Endothelial cell (in vitro differentiated cells): Measurements from ENCODE around the gene TEDDM1. TPM values are rescaled to one million over a fixed set of nuclear protein-coding genes. Genes with fewer than 3 reads are reported as not detected.

Source experiments
- DNase-seq: peaks from one replicate; pipeline ENCODE4 v3.0.0; 2021; ENCODE audit warnings: low spot score
- H3K27ac Mint-ChIP-seq: one replicate; pipeline ENCODE4 v1.8.0; 2021; ENCODE audit warnings: mixed read lengths, inconsistent platforms; ENCODE audit not compliant: unreplicated experiment
- H3K27me3 Mint-ChIP-seq: one replicate; pipeline ENCODE4 v1.8.0; 2021; ENCODE audit warnings: mild to moderate bottlenecking, moderate library complexity, mixed read lengths, inconsistent platforms; ENCODE audit not compliant: unreplicated experiment
- H3K36me3 Mint-ChIP-seq: one replicate; pipeline ENCODE4 v1.8.0; 2021; ENCODE audit warnings: mild to moderate bottlenecking, low read depth, mixed read lengths, inconsistent platforms; ENCODE audit not compliant: unreplicated experiment
- H3K4me1 Mint-ChIP-seq: one replicate; pipeline ENCODE4 v1.8.0; 2021; ENCODE audit warnings: mild to moderate bottlenecking, mixed read lengths, inconsistent platforms; ENCODE audit not compliant: unreplicated experiment
- H3K4me3 Mint-ChIP-seq: one replicate; pipeline ENCODE4 v1.8.0; 2021; ENCODE audit warnings: mild to moderate bottlenecking, mixed read lengths, inconsistent platforms; ENCODE audit not compliant: unreplicated experiment
- H3K9me3 Mint-ChIP-seq: one replicate; pipeline ENCODE4 v1.8.0; 2021; ENCODE audit warnings: mixed read lengths, inconsistent platforms; ENCODE audit not compliant: unreplicated experiment
- CTCF ChIP-seq: fragments of 200-600 bp; sonication (generic); IDR thresholded peaks from one replicate; pipeline ENCODE4 v1.5.0; 2021; ENCODE audit warnings: antibody characterized with exemption; ENCODE audit not compliant: unreplicated experiment
- total RNA-seq: library from RNA; stranded (reverse); fragmentation: NEBNext Ultra II Directional; extraction: Animal tissue kit (Norgen Biotek cat#: 25700); gene quantifications from one replicate; pipeline ENCODE4 v1.2.1, GENCODE V29; 2021; ENCODE audit not compliant: unreplicated experiment

Gene TEDDM1
- total RNA-seq, 1 donor from 2014 or later, result not detected

GRCh38 chr1:182366596-182366995 is 33.9 kb downstream of the TEDDM1 start:
- DNase-seq, result no peak
- no peak for TF ChIP-seq CTCF
- Mint-ChIP-seq H3K9me3 (no peaks in the 10 kb centered on the region), H3K27me3 (no peaks in the 10 kb centered on the region), H3K4me1 (peaks cover 25% of the 10 kb centered on the region), H3K4me3 (no peak overlapping the region), H3K27ac (no peak overlapping the region), H3K36me3 (no peaks in the 10 kb centered on the region)

GRCh38 chr1:182359645-182360044 is 40.8 kb downstream of the TEDDM1 start:
- Mint-ChIP-seq H3K27ac (peak overlapping the region; percentile 67), H3K36me3 (no peaks in the 10 kb centered on the region), H3K9me3 (no peaks in the 10 kb centered on the region), H3K4me3 (no peak overlapping the region), H3K4me1 (peaks cover 34% of the 10 kb centered on the region), H3K27me3 (peaks cover 5% of the 10 kb centered on the region)
- no peak for TF ChIP-seq CTCF
- DNase-seq, result no peak

GRCh38 chr1:182357913-182358312 is 42.6 kb downstream of the TEDDM1 start:
- no peaks in the 10 kb centered on the region for H3K36me3 Mint-ChIP-seq

GRCh38 chr1:182357171-182357570 is 43.3 kb downstream of the TEDDM1 start:
- Mint-ChIP-seq H3K36me3 (no peaks in the 10 kb centered on the region), H3K27ac (no peak overlapping the region), H3K9me3 (no peaks in the 10 kb centered on the region), H3K27me3 (peaks cover 6% of the 10 kb centered on the region), H3K4me3 (no peak overlapping the region), H3K4me1 (peaks cover 27% of the 10 kb centered on the region)
- no peak for DNase-seq
- no peak for TF ChIP-seq CTCF

More at GRCh38 chr1:182357913-182358312, 42.6 kb downstream of the TEDDM1 start:
- H3K27ac Mint-ChIP-seq, result no peak overlapping the region
- H3K9me3 Mint-ChIP-seq, result no peaks in the 10 kb centered on the region
- peaks cover 6% of the 10 kb centered on the region for H3K27me3 Mint-ChIP-seq
- H3K4me3 Mint-ChIP-seq, result no peak overlapping the region
- peaks cover 29% of the 10 kb centered on the region for H3K4me1 Mint-ChIP-seq
- TF ChIP-seq CTCF, result no peak
- no peak for DNase-seq

- Mint-ChIP-seq H3K27me3 (peaks cover 5% of the 10 kb centered on the region), H3K36me3 (no peaks in the 10 kb centered on the region), H3K4me3 (no peak overlapping the region), H3K27ac (no peak overlapping the region), H3K4me1 (peaks cover 34% of the 10 kb centered on the region), H3K9me3 (no peaks in the 10 kb centered on the region)
- no peak for DNase-seq
- TF ChIP-seq CTCF, result no peak
Measured at GRCh38 chr1:182355723-182356098, 44.8 kb downstream of the TEDDM1 start.
